WERI-Rb-1 (cell line): ENCODE results near the gene SEC16B.

Source experiments
- DNase-seq: peaks from one replicate; pipeline ENCODE4 v3.0.0-alpha.2; 2020
- H3K27ac ChIP-seq: fragments of 250-450 bp; sonication (Bioruptor Pico); 2 replicates; pipeline ENCODE4 v1.5.1; 2020; ENCODE audit warnings: mild to moderate bottlenecking, moderate library complexity
- H3K27me3 ChIP-seq: fragments of 250-450 bp; sonication (Bioruptor Pico); 2 replicates; pipeline ENCODE4 v1.5.1; 2021; ENCODE audit warnings: mild to moderate bottlenecking, low read depth, moderate library complexity; ENCODE audit not compliant: insufficient read depth, severe bottlenecking
- H3K36me3 ChIP-seq: fragments of 250-450 bp; sonication (Bioruptor Pico); 2 replicates; pipeline ENCODE4 v1.5.1; 2020; ENCODE audit warnings: mild to moderate bottlenecking, moderate library complexity
- H3K4me3 ChIP-seq: 2 replicates; pipeline ENCODE4 v1.5.1; 2011; ENCODE audit warnings: low read depth, mild to moderate bottlenecking, control low read depth, low read length
- H3K9me3 ChIP-seq: fragments of 250-450 bp; sonication (Bioruptor Pico); 2 replicates; pipeline ENCODE4 v1.5.1; 2021; ENCODE audit warnings: mild to moderate bottlenecking, moderate library complexity; ENCODE audit not compliant: severe bottlenecking
- TF ChIP-seq, protein P1 (sequence below): IDR thresholded peaks from 2 replicates; pipeline ENCODE4 v1.5.1; 2011; ENCODE audit warnings: low read depth, mild to moderate bottlenecking, control low read depth, inconsistent platforms, low read length

SEC16B gene

DNA sequence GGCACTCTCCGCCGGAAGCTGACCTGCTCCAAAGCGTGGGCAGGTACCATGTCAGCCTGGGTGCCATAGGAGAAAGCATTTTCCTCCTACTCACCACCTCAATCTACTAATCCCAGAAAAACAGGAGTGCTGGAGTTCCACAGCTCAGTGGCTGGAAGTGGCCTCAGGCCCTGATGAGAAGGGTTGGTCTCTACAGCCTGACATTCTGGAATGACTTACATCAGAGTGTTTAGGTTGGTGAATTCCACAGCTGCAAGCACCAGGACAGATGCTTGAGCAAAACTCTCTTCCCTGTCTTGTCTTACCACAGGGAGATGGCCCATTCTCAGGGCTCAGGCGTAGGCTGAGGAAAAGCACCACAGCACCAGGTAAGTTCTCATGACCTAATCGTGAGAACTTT lies 5.5 kb downstream of the SEC16B start:
- Histone ChIP-seq H3K27ac (no peak overlapping the region), H3K27me3 (no peaks in the 10 kb centered on the region), H3K36me3 (no peaks in the 10 kb centered on the region), H3K9me3 (no peaks in the 10 kb centered on the region), H3K4me3 (no peak overlapping the region)
- DNase-seq, result no peak
- TF ChIP-seq, protein P1, sequence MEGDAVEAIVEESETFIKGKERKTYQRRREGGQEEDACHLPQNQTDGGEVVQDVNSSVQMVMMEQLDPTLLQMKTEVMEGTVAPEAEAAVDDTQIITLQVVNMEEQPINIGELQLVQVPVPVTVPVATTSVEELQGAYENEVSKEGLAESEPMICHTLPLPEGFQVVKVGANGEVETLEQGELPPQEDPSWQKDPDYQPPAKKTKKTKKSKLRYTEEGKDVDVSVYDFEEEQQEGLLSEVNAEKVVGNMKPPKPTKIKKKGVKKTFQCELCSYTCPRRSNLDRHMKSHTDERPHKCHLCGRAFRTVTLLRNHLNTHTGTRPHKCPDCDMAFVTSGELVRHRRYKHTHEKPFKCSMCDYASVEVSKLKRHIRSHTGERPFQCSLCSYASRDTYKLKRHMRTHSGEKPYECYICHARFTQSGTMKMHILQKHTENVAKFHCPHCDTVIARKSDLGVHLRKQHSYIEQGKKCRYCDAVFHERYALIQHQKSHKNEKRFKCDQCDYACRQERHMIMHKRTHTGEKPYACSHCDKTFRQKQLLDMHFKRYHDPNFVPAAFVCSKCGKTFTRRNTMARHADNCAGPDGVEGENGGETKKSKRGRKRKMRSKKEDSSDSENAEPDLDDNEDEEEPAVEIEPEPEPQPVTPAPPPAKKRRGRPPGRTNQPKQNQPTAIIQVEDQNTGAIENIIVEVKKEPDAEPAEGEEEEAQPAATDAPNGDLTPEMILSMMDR, result no peak

DNA sequence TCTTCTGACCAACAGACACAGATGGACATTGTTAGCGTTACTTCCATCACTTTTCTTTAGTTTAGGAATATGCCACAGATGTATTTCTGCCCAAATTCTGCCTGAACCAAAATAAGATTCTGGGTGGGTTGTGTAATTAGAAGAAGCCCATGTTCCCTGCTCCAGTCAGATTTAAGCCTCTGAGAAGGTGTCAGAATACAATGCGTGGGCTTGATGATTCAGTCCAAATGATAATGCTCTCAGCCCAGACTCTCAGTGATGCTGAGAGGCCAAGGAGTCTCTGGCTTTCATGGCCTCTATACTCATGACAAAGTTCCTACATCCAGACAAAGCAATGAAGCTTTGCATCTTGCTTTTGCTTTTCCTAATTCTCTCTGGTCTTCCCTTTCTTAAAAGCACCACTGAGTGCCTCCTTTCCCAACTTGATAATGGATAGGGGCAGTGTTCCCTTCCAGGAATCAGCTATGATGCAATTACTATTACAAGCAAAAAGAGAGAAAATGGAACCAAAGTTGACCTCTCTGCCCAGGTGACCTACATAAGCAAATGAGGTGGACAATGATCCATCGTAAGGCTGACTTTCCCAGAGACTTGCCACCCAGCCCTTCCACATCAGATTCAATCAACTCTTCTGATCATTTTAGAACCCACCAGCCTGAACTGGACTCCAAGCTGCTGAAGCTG lies 8.8 kb downstream of the SEC16B start:
- H3K9me3 ChIP-seq, result no peaks in the 10 kb centered on the region
- H3K4me3 ChIP-seq, result no peak overlapping the region
- H3K36me3 ChIP-seq, result no peaks in the 10 kb centered on the region
- TF ChIP-seq, protein P1, result no peak
- no peak for DNase-seq
- no peaks in the 10 kb centered on the region for H3K27me3 ChIP-seq
- no peak overlapping the region for H3K27ac ChIP-seq

DNA sequence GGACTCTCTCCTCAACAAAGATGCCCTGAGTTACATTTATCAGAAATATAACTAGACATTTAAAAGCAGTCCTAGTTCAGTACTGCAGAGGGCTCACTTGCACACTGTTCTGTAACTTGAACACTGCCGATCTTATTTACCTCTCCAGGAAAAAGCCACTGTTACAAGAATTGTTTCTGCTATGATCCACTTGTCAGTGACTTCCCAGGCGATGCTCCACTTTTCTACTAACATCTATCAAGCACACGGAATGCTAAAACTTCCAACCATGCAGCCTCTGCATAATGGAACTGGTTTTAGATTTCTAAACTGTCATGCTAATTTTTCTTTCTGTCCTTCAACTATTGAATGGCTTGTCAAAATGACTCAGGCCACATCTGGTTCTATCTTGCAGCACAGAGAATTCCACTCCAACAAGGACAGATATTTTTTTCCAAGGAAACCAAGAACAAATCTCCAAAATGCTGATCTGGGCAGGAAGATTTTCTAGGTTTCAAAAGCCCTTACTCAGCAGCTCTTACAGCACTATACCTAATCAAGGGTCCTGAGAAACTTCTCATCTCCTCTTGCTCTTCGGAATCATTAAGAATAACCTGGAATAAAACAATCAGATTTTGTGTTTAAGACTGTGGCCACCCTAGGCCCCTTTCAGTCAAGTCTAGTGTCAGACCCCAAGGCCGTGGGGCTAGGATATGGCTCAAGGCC lies 9.9 kb downstream of the SEC16B start:
- TF ChIP-seq, protein P1, result peak; percentile 49; the same call in 1 of the 2 replicates
- Histone ChIP-seq H3K27ac (no peak overlapping the region), H3K4me3 (no peak overlapping the region), H3K9me3 (no peaks in the 10 kb centered on the region), H3K36me3 (no peaks in the 10 kb centered on the region), H3K27me3 (no peaks in the 10 kb centered on the region)
- no peak for DNase-seq

DNA sequence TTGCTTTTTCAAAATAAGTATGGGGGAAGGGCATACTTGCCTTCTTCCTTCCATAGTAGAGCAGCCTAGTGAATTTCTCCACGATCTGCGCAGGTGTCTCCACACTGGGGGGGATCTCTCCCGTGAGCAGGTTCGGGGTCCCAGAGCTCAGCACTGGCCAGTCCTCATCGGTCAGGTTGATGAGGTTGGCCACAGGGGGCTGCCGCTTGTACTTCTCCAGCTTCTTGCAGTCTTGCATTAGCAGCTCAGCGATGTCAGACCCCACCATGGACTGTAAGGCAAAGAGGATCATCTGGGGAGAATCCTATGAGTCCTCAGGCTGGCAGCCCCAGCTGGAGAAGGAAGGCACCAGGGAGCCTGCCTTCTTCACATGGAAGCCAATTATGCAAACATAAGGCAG lies 11.8 kb downstream of the SEC16B start:
- no peak for DNase-seq
- no peak overlapping the region for H3K27ac ChIP-seq
- TF ChIP-seq, protein P1, result no peak
- H3K4me3 ChIP-seq, result no peak overlapping the region
- H3K36me3 ChIP-seq, result no peaks in the 10 kb centered on the region
- H3K9me3 ChIP-seq, result no peaks in the 10 kb centered on the region
- H3K27me3 ChIP-seq, result no peaks in the 10 kb centered on the region

- H3K27ac ChIP-seq, result no peak overlapping the region
- DNase-seq, result no peak
- H3K27me3 ChIP-seq, result no peaks in the 10 kb centered on the region
- no peaks in the 10 kb centered on the region for H3K36me3 ChIP-seq
- TF ChIP-seq, protein P1, result no peak
- no peaks in the 10 kb centered on the region for H3K9me3 ChIP-seq
- no peak overlapping the region for H3K4me3 ChIP-seq
These were observed 15.8 kb downstream of the SEC16B start for GRCh38 chr1:177954076-177954475.
